Activated effector memory CD4-positive, alpha-beta T cell treated with anti-CD3 and anti-CD28 coated beads, Interleukin-2, amount 50 U/mL, for 16 hours (primary cell): Measurements from ENCODE around the gene NCMAP.
"Not testable (repeated sequence)": the region's sequence is repeated elsewhere in the genome, so short reads cannot be mapped to it uniquely, and the experiment has no call there.

Experiments
- DNase-seq: peaks from one replicate; pipeline ENCODE4 v3.0.0-alpha.2; 2020

Gene NCMAP, protein sequence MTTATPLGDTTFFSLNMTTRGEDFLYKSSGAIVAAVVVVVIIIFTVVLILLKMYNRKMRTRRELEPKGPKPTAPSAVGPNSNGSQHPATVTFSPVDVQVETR

DNA sequence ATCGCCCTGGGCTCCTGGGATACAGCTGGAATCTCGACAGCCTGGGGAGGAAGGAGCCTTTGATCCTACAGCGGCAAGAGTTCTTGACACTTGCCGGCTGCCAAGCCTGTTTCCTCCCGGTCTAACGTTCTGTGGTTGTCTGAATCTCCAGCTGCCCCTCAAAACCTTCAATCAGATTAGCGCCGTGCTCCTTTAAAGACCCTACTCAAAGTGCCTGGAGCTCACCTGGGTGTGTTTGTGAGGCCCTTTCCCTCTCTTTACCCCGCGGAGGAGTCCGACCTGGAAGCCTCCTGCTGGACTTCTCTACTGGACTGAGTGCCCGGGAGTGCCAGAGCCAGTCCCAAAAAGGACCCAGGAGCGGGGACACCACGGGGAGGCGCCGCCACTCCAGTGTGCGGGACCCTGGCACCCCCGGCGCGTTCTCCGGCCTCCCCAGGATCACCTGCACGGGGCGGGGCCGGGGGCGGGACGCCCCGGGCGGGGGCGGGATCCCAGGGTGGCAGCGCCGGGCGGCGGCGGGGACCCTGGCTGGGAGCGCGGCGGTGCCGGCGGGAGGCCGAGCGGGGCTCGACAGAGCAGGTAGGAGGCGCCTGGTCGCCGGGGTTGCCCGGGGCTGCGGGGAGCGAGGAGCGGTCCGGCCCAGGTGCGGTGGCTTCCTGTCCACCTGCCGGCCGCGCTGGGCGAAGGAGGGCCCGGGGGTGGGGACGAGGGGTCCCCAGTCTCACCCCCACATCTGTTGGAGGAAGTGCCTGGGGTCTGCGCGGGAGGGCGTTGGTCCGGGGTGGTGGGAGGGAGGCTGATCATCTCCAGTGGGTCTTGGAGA is at the start of gene NCMAP:
NCMAP (plus strand) TSS at position 497 of the 823 bp plus-strand sequence. CDS start 39,344 bp downstream, outside the sequence.
- peak; percentile 84 for DNase-seq

DNA sequence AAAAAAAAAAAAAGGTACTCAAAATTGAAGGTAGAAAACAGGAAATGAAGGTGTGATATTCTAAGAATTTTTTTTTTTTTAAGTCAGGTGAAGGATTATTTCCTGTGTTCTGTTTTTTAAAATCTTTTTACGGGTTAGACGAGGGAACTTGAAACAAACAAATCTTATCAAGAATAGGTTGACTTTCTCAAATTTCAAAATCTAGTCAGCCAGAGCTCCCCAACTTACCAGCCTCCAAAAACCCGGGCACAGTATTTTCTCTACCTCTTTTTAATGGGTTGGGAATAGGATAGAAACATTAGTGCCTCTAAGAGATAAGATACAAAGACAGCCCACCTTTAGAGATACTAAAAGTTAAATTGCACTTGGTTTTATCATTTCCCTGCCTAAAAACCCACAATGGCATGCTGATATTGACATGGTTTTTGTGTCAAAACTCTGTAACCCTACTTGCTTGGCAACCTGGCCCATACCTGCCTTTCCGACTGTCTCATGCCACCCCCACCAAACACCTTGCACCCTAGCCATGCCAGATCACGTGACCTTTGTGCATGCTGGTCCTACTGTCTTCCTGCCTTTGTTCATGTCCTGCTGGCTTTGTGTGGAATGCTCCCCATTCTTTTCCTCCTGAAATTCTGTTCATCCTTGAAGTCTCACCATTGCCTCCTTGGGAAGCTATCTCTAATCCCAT is 49.1 kb upstream of the NCMAP start:
- peak; percentile 72 for DNase-seq

DNA sequence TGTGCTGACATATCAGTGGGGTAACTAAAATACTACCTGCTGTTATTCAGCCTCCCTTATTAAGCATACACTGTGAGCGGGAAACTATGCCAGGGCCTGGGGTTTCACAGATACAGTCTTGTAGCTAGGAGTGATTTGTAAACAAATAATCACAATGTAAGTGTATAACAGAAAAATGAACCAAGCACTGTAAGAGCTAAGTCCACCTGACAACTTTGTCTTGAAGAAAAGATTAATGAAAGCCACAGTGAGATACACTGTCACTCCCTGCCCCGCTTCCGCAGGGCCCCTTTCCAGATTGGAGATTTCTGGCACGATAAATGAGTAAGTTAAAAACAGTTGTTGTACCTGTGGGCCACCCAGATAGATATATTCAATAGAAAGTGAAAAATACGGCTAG is 48.5 kb upstream of the NCMAP start:
- peak; percentile 71 for DNase-seq

DNA sequence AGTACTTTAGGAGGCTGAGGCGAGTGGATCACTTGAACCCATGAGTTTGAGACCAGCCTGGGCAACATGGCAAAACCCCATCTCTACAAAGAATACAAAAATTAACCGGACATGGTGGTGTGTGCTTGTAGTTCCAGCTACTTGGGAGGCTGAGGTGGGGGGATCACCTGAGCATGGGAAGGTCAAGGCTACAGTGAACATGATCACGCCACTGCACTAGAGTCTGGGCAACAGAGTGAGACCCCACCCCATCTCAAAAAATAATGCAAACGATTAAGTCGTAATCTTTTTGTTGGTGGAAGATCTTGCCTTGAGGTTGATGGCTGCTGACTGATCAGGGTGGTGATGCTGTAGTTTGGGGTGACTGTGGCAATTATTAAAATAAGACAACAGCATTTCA is 47.0 kb upstream of the NCMAP start:
- no peak for DNase-seq

DNA sequence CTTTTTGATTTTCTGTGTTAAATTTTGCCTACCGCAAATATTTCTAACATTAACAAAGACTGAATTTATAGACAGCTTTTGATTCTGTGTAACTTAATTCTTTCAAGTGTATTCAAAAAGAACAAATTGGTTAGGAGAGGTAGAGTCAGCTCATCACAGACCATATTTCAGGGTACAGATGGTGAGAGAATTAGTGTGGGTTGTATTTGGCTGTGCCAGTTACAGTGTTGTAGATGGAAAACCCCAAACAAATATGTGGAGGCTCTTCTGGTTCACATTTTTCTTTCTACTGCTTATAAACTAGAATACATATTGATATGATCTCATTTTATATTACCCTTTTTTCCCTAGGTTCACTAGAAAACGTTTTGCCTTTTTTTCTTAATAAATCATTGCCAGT is 42.2 kb upstream of the NCMAP start:
- no peak for DNase-seq

DNA sequence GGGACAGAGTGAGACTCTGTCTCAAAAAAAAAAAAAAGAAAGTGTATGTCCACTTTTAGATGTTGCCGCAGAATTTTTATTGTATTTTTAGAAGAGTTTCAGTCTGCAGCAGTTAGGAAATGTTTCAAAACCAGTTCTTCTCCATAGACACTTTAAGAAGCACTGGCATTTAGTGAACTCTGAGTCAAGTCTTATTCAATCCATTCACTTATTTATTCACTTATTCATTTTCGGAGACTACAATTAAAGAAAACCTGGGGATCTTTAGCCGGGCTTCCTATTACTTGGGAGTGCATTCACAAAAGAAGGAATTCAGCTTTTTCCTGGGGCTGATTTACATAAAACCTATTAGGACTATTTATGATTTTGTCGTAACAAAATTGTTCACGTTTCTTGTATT is 40.9 kb upstream of the NCMAP start:
- DNase-seq, result no peak

DNA sequence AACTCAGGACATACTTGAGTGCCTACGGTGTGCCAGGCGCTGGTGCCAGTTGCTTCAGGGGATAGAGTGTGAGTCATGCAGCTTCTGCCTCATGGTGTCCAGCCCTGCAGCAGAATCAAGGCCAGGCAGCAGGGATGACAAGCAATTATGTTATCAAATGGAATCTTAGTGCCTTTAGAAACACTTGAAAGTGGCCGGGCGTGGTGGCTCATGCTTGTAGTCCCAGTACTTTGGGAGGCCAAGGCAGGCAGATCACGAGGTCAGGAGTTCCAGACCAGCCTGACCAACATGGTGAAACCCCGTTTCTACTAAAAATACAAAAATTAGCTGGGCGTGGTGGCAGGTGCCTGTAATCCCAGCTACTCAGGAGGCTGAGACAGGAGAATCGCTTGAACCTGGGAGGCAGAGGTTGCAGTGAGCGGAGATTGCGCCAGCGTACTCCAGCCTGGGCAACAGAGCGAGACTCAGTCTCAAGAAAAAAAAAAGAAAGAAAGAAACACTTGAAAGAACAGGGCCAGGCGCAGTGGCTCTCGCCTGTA is 40.1 kb upstream of the NCMAP start:
- not testable (repeated sequence) for DNase-seq

DNA sequence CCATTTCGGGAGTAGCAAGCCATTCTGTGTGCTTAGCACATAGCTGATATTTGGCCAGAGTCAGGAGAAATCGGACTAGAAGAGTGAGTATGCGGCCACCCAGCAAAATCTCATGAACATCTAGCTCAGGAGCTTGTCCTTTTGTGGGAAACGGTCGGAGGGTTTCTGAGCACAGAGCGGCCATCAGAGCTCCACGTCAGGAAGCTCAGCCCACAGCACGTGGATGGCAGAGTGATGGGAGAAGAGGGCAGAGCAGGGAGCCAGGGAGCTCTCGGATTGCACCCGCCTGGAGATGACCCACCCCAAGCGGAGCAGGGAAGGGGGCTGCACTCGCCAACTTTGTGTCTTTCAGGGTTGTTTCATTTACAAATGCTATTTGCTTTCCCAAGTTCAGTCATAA is 39.4 kb upstream of the NCMAP start:
- DNase-seq, result no peak

DNA sequence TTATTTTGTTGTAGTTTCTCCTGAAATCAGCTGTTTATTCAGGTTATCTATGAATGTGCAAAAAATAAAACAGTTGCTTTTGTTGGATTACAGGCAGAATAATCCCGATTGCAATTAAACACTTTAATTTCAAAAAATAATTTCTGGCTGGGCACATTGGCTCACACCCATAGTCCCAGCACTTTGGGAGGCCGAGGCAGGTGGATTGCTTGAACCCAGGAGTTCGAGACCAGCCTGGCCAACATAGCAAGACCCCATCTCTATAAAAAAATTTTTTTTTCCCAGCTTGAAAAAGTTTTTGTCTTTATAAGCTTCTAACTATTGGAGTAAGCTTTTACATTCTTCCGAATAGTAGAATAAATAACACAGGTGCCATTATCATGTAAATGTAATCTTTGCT is 38.0 kb upstream of the NCMAP start:
- no peak for DNase-seq

DNA sequence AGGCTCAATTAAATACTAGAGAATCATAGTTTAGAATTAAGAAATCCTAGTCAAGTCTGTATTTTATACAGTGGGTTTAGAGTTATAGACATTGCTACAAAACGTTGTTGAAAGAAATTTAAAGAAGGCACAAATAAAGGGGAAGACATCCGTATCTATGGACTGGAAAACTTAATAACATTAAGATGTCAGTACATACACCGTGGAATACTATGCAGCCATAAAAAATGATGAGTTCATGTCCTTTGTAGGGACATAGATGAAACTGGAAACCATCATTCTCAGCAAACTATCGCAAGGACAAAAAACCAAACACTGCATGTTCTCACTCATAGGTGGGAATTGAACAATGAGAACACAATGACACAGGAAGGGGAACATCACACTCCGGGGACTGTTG is 35.6 kb upstream of the NCMAP start:
- not testable (repeated sequence) for DNase-seq

DNA sequence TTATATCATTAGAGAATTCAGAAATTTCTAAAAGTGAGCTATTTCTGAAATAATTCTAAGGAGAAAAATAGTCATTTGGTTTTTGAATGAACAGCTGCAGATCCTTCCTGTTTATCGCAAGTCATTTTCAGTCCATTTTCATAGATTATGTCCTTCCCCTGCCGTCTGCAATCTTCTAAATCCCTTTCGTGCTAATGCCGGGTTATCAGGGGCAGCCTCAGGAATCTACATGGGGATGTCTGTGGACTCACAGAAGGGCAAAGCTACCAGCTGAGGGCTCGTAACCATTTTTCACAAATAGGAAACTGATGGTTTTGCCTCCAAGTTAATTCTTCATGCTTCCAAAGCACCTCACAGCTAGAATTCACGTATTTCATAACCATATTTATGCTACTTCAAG is 30.3 kb upstream of the NCMAP start:
- no peak for DNase-seq

DNA sequence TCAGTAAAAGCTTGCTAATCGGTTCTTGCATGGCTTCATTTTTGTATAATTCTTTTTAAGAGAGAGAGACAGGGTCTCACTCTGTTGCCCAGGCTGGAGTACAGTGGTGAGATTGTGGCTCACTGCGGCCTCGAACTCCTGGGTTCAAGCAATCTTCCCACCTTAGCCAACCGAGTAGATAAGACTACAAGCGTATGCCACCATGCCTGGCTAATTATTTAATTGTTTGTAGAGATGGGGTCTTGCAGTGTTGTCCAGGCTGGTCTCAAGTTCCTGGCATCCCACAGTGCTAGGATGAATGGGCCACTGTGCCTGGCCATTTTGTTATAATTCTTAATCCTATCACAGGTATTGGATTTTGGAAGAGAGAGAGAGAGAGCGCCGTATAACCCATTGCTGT is 29.8 kb upstream of the NCMAP start:
- no peak for DNase-seq

DNA sequence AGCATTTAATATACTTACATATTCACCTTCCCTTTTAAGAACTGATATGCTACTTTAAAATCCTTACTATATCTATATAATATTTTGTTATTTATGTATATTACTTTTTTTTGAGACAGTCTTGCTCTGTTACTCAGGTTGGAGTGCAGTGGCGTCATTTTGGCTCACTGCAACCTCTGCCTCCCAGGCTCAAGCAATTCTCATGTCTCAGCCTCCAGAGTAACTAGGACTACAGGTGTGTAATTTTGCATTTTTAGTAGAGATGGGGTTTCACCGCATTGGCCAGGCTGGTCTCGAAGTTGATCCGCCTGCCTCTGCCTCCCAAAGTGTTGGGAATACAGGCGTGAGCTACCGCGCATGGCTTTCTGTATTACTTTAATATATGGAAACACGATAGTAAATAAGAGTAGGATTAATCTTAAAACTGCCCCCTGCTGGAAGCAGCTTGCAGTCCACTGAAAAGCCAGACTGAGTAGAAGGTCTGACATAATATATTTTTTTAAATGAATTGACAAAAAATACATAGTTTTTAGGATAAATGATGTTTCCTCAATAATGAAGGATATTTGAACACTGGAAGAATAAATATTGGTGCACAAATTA is 28.8 kb upstream of the NCMAP start:
- peak; percentile 78 for DNase-seq

DNA sequence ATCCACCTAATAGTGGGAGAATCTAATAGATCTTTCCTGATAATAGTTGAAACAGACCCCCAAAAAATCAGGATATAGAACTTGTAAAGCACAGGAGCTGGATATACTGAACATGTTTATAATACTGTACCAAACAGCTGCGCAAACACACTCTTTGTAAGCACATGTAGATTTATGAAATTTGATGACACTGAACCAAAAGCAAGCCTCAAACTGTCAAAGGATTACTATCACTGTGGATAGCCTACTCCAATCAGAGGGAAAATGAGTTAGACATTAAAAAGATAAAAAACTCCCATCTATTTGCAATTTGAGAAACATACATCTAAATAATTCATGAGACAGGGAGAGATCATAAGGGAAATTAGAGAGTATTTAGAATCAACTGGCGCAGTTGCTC is 27.1 kb upstream of the NCMAP start:
- no peak for DNase-seq

DNA sequence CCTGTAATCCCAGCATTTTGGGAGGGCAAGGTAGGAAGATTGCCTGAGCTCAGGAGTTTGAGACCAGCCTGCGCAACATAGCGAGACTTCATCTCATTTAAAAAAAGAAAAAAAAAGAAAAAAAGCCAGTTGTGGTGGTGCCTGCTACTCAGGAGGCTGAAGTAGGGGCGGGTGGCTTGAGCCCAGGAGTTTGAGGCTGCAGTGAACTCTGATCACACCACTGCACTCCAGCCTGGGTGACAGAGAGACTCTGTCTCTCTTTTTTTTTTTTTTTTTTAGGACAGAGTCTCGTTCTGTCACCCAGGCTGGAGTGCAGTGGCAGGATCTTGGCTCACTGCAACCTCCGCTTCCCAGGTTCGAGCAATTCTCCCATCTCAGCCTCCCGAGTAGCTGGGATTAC is 26.6 kb upstream of the NCMAP start:
- not testable (repeated sequence) for DNase-seq

DNA sequence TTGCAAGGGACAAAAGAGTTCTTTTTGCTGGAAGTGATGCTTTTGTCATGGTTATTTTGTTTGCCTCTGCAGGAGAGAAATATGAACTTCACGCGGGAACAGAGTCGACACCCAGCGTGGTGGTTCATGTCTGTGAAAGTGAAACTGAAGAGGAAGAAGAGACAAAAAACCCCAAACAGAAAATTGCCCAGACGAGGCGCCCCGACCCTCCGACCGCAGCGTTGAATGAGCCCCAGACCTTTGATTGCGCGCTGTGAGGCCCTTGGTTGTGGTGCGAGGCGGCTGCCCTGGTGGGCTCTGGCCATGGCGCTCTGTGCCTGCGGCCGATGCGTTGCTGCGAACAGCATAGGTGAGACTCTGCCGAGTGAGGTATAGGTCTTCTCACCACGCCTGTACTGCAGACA is 20.9 kb upstream of the NCMAP start:
- peak; percentile 90 for DNase-seq

DNA sequence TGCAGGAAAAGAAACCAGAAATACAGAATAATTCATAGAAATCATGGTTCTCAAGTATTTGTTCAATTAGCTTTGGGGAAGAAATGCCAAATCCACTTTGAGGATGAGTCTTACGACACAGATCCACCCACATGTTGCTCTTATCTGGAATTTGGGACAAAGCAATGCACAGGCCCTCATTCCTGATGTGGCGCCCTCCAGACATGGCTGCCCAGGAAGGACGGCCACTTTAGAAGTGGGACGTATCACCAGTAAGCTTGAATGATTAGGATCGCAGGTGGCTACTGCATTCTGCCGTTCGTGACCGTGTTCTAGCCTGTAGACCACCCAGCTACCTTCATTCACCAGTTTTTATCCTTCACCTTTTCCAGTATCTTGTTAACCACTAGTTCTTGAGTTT is 20.1 kb upstream of the NCMAP start:
- no peak for DNase-seq

DNA sequence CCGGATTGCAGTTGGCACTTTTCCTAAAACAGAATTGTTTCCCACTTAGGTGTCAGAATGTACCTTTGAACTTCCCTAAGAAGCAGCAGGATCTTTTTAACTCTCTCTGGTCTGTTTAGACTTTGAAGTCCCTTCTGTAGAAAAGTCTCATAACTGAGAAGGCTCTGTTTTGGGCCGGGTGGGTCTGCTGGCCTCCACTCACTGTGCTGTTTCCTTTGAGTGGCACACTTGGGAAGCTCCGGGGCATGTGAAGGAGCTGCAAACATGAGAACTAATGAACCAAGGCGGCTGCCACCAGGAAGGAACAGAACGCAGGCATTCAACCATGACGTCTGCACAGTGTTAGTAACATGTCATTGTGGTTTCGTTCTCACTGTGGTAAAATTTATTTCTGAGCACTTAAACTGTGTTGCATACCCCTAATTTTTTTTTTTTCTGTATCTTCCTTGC is 19.5 kb upstream of the NCMAP start:
- peak; percentile 89 for DNase-seq

DNA sequence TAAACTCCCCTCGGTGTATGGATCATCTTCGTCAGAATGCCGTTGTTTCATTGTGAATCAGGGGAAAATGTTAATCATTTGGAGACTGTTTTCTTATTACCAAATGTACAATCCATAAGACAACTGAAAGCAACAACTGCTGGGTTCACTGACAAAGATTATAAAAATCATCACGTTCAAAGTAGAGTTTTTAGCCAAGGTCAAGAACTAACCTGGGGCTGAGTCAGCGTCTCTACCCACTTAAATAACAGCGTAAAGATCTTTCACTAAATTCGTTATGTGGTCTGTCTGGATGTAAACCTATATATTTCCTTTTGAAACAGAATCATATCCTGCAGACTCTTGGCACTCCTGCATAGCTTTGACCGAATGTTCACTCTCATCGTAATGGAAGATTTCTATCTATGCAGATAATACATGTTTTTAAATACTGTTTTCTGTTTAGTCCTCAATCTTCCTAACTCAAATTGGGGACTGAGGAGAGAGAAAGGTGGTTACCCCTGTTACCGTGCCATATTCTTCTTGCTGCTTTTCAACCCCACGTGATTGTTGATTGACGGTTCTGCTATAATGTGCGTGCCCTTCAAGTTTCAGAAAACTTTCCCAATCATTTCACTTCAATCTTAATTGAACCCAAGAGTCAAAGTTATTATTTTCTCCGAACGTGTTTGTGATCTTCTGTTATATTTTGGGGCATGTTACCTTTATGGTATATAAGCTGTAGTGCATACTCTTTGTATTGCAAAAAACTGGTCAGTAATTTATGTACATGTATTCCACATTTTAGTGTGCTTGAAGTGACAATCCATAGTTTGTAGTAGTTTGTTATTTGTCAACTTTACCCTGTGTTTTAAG is 15.6 kb upstream of the NCMAP start:
- no peak for DNase-seq

DNA sequence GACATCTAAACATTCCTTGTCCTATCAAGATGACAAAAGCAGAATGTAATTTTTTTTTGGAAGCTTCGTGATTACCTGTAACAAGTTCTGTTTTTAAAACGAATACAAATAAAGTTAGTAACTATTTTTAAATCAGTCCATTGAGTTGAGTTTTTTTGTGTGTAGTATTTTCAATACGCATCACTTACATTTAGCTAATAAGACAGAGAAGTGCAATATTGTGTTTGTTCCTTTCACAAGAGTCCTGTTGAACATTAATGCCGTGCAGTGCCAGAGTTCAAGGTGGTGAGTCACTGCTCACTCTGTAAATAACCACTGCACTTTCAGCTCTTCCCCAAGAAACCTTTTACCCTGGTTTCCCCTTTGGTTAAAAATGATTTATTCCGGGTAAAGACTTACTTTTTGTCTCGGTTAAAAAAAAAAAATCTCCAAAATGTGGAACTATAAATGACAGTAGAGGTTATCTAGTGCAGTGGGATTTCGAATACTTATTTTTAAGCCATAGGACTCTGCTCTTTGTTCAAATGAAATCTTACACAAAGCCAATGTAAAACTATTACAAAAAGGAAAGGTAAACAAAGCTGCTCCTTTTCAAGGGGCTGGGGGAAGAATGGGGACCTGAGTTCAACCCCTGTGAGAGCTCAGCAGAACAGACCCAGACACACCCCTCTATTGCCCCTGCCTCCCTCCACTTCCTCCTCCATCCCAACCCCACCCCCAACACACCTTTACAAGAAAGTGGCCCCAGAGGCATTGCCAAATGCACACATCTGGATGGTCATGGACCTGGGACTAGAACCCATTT is 14.8 kb upstream of the NCMAP start:
- peak; percentile 77 for DNase-seq

DNA sequence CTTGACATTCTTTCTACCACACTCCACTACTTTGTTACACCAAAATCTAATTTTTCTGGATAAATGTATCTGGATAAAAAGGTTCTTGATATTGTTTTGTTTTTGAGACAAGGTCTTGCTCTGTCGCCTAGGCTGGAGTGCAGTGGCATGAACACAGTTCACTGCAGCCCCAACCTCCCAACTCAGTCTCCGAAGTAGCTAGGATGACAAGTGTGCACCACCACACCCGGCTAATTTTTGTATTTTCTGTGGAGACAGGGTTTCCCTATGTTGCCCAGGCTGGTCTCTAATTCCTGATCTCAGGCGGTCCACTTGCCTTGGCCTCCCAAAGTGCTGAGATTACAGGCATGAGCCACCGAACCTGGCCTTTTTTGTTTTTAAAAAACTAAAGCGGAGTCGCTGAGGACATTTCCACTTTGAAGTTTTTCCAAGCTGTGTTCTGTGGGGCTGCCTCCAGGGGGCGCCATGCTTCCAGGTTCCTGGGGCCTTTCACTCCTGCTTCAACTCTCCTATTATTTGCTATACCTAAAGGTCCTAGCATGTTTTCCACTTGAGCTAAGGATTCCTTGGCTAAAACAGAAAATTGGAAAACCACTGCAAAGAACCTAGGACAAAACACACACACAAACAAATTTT is 14.1 kb upstream of the NCMAP start:
- DNase-seq, result peak; percentile 71
